BLaER1 treated with 17β-estradiol and CSF1 and Interleukin-3, amounts not matched to agents 10 nM and 100 nM (cell line): Measurements from ENCODE around the gene EEF1A2.
A peak's percentile ranks its signal among the peaks of the same experiment; 100 is the strongest.

Experiments
- H3K27ac ChIP-seq, 11 experiments: shearing (Covaris generic); formaldehyde crosslinking; 2 replicates each; pipeline ENCODE4 v1.8.1; 2022
- H3K27me3 ChIP-seq, 11 experiments: shearing (Covaris generic); formaldehyde crosslinking; 2 replicates each; pipeline ENCODE4 v1.8.1; 2022
- H3K36me3 ChIP-seq, 11 experiments: shearing (Covaris generic); formaldehyde crosslinking; 2 replicates each; pipeline ENCODE4 v1.8.1; 2022
- H3K4me1 ChIP-seq, 10 experiments: shearing (Covaris generic); formaldehyde crosslinking; 2 replicates each; pipeline ENCODE4 v1.8.1; 2022
- H3K4me2 ChIP-seq, 11 experiments: shearing (Covaris generic); formaldehyde crosslinking; 2 replicates each; pipeline ENCODE4 v1.8.1; 2022
- H3K4me3 ChIP-seq, 10 experiments: shearing (Covaris generic); formaldehyde crosslinking; 2 replicates each; pipeline ENCODE4 v1.8.1; 2022
- H3K9ac ChIP-seq, 11 experiments: shearing (Covaris generic); formaldehyde crosslinking; 2 replicates each; pipeline ENCODE4 v1.8.1; 2022
- H3K9me3 ChIP-seq, 11 experiments: shearing (Covaris generic); formaldehyde crosslinking; replicated peaks in 1 of 11; 2 replicates each; pipeline ENCODE4 v1.8.1; 2022
- H4K20me1 ChIP-seq, 11 experiments: shearing (Covaris generic); formaldehyde crosslinking; 2 replicates each; pipeline ENCODE4 v1.8.1; 2022
- Cebpa-rat ChIP-seq, 11 experiments: shearing (Covaris generic); IDR thresholded peaks; 2 replicates each; pipeline ENCODE4 v1.8.1; 2022

The EEF1A2 gene

GRCh38 chr20:63498960-63499337 lies at the start of gene EEF1A2:
EEF1A2 (minus strand) TSS chr20:63499083; CDS start chr20:63497763, 1,320 bp downstream.
- no peak for TF ChIP-seq Cebpa-rat (IDR thresholded peaks at IDR 0.05)
- H3K4me1 ChIP-seq = peaks cover 5 to 74% (median 60%) of the 10 kb centered on the region in 10 experiments; a peak in 18 of 20 replicates
- H4K20me1 ChIP-seq = peaks cover 0 to 58% (median 27%) of the 10 kb centered on the region in 11 experiments; a peak in 16 of 22 replicates
- H3K27me3 ChIP-seq = peaks cover 15 to 44% (median 23%) of the 10 kb centered on the region in 11 experiments
- H3K27ac ChIP-seq = peak within 1 kb of the TSS in 2 of 11 experiments; percentile 39 to 50; a peak in 1 of 22 replicates
- H3K9me3 ChIP-seq = peaks cover 0 to 3% (median under 1%) of the 10 kb centered on the region in 11 experiments; a peak in 10 of 22 replicates
- H3K4me3 ChIP-seq = peak within 1 kb of the TSS; percentile 48 to 73 (median 59)
- H3K36me3 ChIP-seq = peaks cover 0 to 19% (median 0%) of the 10 kb centered on the region in 11 experiments; a peak in 8 of 22 replicates
- H3K9ac ChIP-seq = peak within 1 kb of the TSS; percentile 30 to 72 (median 62); a peak in 16 of 22 replicates
- peak within 1 kb of the TSS; percentile 77 to 97 (median 93) for H3K4me2 ChIP-seq

- H3K4me1 ChIP-seq = peaks cover 9 to 49% (median 34%) of the 10 kb centered on the region in 10 experiments
- TF ChIP-seq Cebpa-rat (IDR thresholded peaks at IDR 0.05) = no peak
- no peak overlapping the region for H3K27ac ChIP-seq
- no peaks in the 10 kb centered on the region for H3K9me3 ChIP-seq
- H3K27me3 ChIP-seq = peaks cover 84 to 98% (median 90%) of the 10 kb centered on the region in 11 experiments
- H3K36me3 ChIP-seq = no peaks in the 10 kb centered on the region
- H4K20me1 ChIP-seq = peaks cover 0 to 85% (median 50%) of the 10 kb centered on the region in 11 experiments; a peak in 18 of 22 replicates
- no peak overlapping the region for H3K9ac ChIP-seq
- no peak overlapping the region for H3K4me3 ChIP-seq
- peak overlapping the region in 6 of 11 experiments; percentile 14 to 46 (median 30); a peak in 6 of 22 replicates for H3K4me2 ChIP-seq
Observed at GRCh38 chr20:63548542-63548941, 49.7 kb upstream of the EEF1A2 start.

- Histone ChIP-seq H3K4me1 (peaks cover 7 to 48% (median 32%) of the 10 kb centered on the region in 10 experiments), H3K9ac (no peak within 1 kb of the TSS), H3K4me3 (no peak within 1 kb of the TSS), H3K36me3 (no peaks in the 10 kb centered on the region), H4K20me1 (peaks cover 0 to 84% (median 51%) of the 10 kb centered on the region in 11 experiments; a peak in 18 of 22 replicates), H3K9me3 (no peaks in the 10 kb centered on the region), H3K27ac (no peak within 1 kb of the TSS), H3K4me2 (peak within 1 kb of the TSS in 6 of 11 experiments; percentile 14 to 46 (median 30); a peak in 5 of 22 replicates), H3K27me3 (peaks cover 84 to 97% (median 90%) of the 10 kb centered on the region in 11 experiments)
- TF ChIP-seq Cebpa-rat (IDR thresholded peaks at IDR 0.05) = no peak
Observed at GRCh38 chr20:63547725-63548480, 49.0 kb upstream of the EEF1A2 start, which contains the start of gene SRMS. SRMS (minus strand) TSS chr20:63547749; CDS start chr20:63547463, 286 bp downstream.

GRCh38 chr20:63546956-63547724 lies 48.3 kb upstream of the EEF1A2 start:
- H4K20me1 ChIP-seq = peaks cover 0 to 81% (median 49%) of the 10 kb centered on the region in 11 experiments; a peak in 17 of 22 replicates
- H3K9ac ChIP-seq = no peak overlapping the region
- no peak for TF ChIP-seq Cebpa-rat (IDR thresholded peaks at IDR 0.05)
- H3K4me2 ChIP-seq = no peak overlapping the region
- H3K27me3 ChIP-seq = peaks cover 80 to 92% (median 86%) of the 10 kb centered on the region in 11 experiments
- H3K9me3 ChIP-seq = no peaks in the 10 kb centered on the region
- H3K4me3 ChIP-seq = no peak overlapping the region
- no peak overlapping the region for H3K27ac ChIP-seq
- no peaks in the 10 kb centered on the region for H3K36me3 ChIP-seq
- H3K4me1 ChIP-seq = peaks cover 0 to 48% (median 30%) of the 10 kb centered on the region in 10 experiments; a peak in 18 of 20 replicates

- Histone ChIP-seq H3K4me3 (no peak overlapping the region), H3K4me2 (peak overlapping the region in 4 of 11 experiments; percentile 4 to 39 (median 32); a peak in 3 of 22 replicates), H4K20me1 (peaks cover 0 to 83% (median 48%) of the 10 kb centered on the region in 11 experiments; a peak in 17 of 22 replicates), H3K9me3 (no peaks in the 10 kb centered on the region), H3K36me3 (no peaks in the 10 kb centered on the region), H3K27me3 (peaks cover 72 to 86% (median 79%) of the 10 kb centered on the region in 11 experiments), H3K9ac (no peak overlapping the region), H3K4me1 (peaks cover 0 to 43% (median 25%) of the 10 kb centered on the region in 10 experiments; a peak in 16 of 20 replicates), H3K27ac (no peak overlapping the region)
- TF ChIP-seq Cebpa-rat (IDR thresholded peaks at IDR 0.05) = no peak
Observed at GRCh38 chr20:63546256-63546955, 47.5 kb upstream of the EEF1A2 start.

- Histone ChIP-seq H3K4me1 (peaks cover 0 to 39% (median 26%) of the 10 kb centered on the region in 10 experiments; a peak in 16 of 20 replicates), H3K9me3 (no peaks in the 10 kb centered on the region), H3K27me3 (peaks cover 66 to 86% (median 76%) of the 10 kb centered on the region in 11 experiments), H3K27ac (no peak overlapping the region), H3K9ac (no peak overlapping the region), H3K4me2 (peak overlapping the region in 5 of 11 experiments; percentile 4 to 39 (median 32); a peak in 7 of 22 replicates), H3K4me3 (no peak overlapping the region), H4K20me1 (peaks cover 0 to 89% (median 44%) of the 10 kb centered on the region in 11 experiments; a peak in 16 of 22 replicates), H3K36me3 (no peaks in the 10 kb centered on the region)
- no peak for TF ChIP-seq Cebpa-rat (IDR thresholded peaks at IDR 0.05)
Observed at GRCh38 chr20:63545814-63546213, 46.9 kb upstream of the EEF1A2 start.

GRCh38 chr20:63544958-63545516 lies 46.2 kb upstream of the EEF1A2 start:
- Histone ChIP-seq H3K4me1 (peaks cover 0 to 44% (median 33%) of the 10 kb centered on the region in 10 experiments; a peak in 16 of 20 replicates), H3K4me2 (peak overlapping the region in 5 of 11 experiments; percentile 4 to 39 (median 32); a peak in 4 of 22 replicates), H3K36me3 (no peaks in the 10 kb centered on the region), H3K4me3 (no peak overlapping the region), H4K20me1 (peaks cover 0 to 92% (median 41%) of the 10 kb centered on the region in 11 experiments; a peak in 16 of 22 replicates), H3K27ac (no peak overlapping the region), H3K27me3 (peaks cover 60 to 86% (median 73%) of the 10 kb centered on the region in 11 experiments), H3K9me3 (no peaks in the 10 kb centered on the region), H3K9ac (no peak overlapping the region)
- TF ChIP-seq Cebpa-rat (IDR thresholded peaks at IDR 0.05) = no peak
